Stimulated activated CD4-positive, alpha-beta T cell treated with anti-CD3 and anti-CD28 coated beads, TNF-alpha, amount 100 ng/mL, for 24 hours (primary cell): Measurements from ENCODE around the gene CARD10.
"Not testable (repeated sequence)": the region's sequence is repeated elsewhere in the genome, so short reads cannot be mapped to it uniquely, and the experiment has no call there.

Source experiments
- DNase-seq, 3 experiments: peaks; one replicate each; pipeline ENCODE4 v3.0.0-alpha.2; 2020; ENCODE audit warnings: low read depth in 3 of 3

The CARD10 gene

DNA sequence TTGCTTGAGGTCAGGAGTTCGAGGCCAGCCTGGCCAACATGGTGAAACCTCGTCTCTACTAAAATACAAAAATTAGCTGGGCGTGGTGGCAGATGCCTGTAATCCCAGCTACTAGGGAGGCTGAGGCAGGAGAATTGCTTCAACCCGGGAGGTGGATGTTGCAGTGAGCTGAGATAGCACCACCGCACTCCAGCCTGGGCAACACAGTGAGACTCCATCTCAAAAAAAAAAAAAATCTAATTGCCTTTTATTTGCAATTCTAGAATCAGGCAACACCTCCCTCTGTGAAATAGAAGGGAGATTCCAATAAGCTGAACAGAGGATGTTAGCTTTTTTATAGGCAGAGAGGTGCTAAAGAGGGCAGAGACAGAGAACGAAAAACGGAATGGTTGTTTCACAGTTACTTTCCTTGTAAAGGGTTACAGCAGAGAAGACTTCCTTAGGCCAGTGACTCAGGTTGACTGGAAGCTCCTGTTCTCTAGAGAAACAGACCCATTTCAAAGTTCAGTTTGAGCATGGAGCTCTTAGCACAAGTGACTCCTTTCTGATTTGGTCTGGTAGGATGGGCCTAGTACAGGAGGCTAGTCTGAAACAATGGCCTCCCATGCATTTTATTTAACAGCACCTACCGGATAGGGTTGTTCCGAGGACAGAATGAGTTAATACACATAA, 8.0 kb upstream of the CARD10 start:
- not testable (repeated sequence) for DNase-seq

- DNase-seq, result no peak
Observed at GRCh38 chr22:37526376-37526775, 7.2 kb upstream of the CARD10 start.

DNA sequence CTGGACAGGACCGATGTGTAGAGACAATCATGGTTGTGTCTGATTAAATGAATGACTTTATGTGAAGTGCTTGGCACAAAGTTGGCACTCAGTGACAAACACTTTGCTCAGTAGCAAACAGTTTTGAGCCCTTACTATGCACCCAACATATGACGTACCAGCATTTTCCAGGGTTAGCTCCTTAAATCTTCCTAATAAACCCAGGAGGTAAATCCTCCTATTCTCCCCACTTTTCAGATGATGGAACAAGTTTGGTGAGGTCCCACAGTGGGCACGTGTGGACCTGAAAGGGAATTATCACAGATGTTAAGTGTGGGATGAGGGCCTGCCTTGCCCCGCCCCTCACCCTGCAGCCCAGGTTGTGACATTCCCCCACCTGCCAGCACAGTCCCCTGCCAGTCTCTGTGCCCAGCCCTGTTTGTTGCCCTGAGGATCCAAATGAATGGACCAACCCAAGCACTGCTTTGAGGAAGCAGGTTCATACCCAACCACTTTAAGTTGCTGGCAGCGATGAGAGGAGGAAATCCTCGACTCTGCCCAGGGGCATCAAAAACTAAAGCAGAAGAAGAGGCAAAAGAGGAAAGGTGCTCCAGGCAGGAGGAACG, 6.6 kb upstream of the CARD10 start:
- no peak for DNase-seq

- DNase-seq, result no peak
Observed at GRCh38 chr22:37525073-37525745, 6.0 kb upstream of the CARD10 start.

DNA sequence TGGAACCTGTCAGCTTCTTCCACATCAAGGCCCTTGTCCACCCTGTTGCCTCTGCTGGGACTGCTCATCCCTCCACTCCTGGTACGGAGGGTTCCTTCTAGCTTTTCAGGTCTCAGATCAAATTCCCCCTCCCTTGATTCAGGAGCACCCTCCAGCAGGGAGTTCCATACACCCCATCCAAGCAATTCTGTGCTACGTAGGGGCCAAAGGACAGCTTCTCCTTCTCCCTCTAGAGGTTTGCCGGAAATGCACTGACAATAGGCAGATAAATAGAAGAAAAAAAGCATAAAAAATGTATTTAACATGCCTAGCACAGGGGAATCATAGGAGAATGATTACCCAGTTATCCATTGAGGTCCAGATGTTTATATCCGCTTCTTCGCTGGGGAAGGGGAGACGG, 3.3 kb upstream of the CARD10 start:
- DNase-seq, result no peak

- DNase-seq, result no peak
Observed at GRCh38 chr22:37521236-37521739, 2.1 kb upstream of the CARD10 start.

GRCh38 chr22:37520776-37521191, 1.6 kb upstream of the CARD10 start:
- no peak for DNase-seq

- no peak for DNase-seq
Observed at GRCh38 chr22:37518509-37519267, 527 bp downstream of the CARD10 start.

DNA sequence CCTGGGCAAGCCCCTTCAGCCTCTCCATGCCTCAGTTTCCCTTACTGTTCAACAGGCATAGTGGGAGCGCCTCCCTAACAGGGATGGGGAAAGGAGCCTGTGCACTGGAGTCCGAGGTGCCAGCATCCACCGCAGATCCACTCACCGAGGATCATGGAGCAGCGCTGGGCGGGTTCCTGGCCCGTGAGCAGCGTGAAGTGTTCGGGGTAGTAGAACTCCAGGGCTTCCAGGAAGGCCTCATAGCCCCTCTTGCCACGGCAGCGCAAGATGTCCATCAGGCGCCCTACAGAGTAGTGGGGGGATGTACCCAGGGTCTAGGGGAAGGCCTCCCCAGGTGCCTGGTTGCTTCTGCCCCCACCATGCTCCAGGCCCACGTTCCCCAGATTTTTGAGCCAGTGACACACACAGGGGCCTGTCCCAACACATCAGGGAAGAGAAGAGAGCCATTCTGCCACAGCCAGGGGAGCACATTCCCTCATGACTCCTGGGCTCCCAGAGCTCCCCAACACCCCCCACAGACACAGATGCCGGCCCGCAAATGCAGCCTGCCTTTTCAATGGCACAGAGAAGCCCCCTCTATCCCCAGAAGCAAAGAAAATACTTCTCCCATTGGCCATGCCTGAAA, 1.3 kb downstream of the CARD10 start:
- no peak for DNase-seq

GRCh38 chr22:37516456-37516855, 2.8 kb downstream of the CARD10 start:
- no peak for DNase-seq

GRCh38 chr22:37515901-37516300, 3.3 kb downstream of the CARD10 start:
- no peak for DNase-seq

GRCh38 chr22:37514526-37515051, 4.6 kb downstream of the CARD10 start:
- no peak for DNase-seq

GRCh38 chr22:37511395-37512104, 7.7 kb downstream of the CARD10 start:
- DNase-seq, result no peak

GRCh38 chr22:37510091-37510490, 9.1 kb downstream of the CARD10 start:
- no peak for DNase-seq

- no peak for DNase-seq
Observed at GRCh38 chr22:37509059-37509860, 10.0 kb downstream of the CARD10 start.

DNA sequence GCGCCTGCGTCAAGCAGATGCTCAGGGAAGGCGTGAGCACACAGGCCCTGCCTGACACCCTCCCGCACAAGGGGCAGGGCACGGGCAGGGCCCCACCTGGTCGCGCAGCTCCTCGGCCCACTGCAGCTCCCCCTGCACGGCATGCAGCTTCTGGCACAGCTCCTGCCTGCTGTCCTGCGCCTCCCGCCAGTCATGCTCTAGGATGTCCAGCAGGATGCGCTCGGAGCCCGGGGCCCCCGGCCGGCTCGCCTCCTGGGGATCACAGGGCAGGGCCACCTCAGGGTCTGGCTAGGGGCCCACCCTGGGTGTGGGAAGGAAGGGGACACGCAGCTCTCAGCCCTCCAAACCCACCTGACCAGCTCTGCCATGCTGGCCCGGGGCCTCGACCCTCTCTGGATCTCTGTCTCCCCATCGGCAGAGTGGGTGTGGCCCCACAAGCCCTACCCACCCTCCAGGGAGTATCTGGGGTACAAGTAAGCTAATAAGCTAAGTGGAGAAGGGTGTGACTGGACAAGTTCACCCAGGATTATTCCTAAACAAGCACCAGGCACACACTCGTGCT, 10.7 kb downstream of the CARD10 start:
- DNase-seq, result no peak

GRCh38 chr22:37507731-37508130, 11.5 kb downstream of the CARD10 start:
- no peak for DNase-seq

DNA sequence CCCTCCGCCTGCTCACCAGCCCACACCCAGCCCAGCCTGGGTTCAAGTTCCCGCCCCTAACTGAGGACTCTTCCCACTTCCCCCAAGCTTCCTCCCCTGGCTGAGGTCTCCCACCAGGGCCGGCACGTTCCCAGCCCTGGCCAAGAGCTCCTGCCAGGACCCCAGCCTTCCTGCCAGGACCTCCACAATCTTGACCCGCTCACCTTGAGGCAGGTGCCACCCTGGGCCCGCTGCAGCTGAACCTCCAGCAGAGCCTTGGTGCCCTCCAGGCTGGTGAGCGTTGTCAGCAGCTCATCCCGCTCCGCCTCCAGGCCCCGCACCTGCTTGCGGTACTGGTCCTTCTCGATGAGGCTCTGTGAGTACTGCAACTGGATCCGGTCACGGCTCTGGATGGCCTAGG, 13.2 kb downstream of the CARD10 start:
- DNase-seq, result no peak

- DNase-seq, result no peak
Observed at GRCh38 chr22:37505565-37505964, 13.7 kb downstream of the CARD10 start.

DNA sequence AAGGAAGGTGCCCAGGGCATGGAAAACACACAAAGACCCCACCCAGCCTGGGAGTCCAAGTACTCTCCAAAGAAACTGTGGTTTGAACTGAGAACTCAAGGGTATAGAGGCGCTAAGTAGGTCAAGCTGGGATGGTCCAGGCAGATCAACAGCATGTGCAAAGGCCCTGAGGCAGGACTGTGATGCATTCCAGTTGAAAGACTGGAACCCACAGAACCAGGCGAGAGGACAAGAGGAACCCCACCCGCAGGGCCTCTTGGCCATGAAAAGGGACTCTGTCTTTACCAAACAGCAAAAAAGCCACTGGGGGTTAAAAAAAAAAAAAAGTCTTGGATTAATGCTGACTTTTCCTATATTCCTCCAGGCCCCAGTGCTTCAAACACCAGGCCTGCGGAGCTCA, 14.3 kb downstream of the CARD10 start:
- no peak for DNase-seq
